ENCODE results near the gene FBLN5.

DNA sequence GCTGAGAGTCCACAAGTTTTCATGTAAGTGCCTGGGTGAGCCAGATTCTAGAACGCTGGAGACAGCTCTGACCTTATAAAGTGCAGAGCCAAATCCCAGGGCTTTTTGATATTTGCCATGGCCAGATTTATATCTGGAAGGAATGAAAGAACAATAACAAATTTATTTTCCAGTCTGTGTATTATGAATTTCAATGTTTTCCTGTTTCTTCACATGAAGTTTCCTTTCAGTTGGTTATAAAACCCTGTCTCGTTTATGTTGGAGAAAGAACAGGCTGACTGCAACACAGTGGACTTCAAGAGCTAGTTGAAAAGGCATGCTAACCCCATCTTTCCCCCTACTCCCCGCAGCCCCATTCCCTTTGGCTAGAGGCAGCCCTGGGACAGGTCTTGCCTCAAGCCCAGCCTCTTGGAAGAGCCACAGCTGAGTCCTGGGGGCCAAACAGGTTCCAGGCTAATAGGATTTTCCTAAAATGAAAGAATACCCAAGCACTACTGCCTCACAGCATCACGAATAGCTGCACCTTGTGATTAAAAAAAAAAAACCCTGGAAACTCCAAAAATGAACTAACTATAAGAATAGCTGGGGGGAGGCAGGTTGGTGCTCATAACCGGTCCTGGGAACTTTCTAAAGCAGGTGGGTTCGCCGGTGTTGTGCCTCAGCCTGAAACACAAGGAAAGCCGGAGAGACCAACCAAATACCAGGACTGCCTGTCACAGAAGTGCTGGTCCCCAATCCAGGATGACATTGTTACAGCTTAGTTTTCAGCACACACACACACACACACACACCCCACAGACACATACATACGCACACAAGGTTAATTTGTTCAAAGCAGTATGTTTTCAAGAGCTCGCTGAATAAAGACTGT is 1.5 kb downstream of the FBLN5 start:
- TF ChIP-seq, protein P1, sequence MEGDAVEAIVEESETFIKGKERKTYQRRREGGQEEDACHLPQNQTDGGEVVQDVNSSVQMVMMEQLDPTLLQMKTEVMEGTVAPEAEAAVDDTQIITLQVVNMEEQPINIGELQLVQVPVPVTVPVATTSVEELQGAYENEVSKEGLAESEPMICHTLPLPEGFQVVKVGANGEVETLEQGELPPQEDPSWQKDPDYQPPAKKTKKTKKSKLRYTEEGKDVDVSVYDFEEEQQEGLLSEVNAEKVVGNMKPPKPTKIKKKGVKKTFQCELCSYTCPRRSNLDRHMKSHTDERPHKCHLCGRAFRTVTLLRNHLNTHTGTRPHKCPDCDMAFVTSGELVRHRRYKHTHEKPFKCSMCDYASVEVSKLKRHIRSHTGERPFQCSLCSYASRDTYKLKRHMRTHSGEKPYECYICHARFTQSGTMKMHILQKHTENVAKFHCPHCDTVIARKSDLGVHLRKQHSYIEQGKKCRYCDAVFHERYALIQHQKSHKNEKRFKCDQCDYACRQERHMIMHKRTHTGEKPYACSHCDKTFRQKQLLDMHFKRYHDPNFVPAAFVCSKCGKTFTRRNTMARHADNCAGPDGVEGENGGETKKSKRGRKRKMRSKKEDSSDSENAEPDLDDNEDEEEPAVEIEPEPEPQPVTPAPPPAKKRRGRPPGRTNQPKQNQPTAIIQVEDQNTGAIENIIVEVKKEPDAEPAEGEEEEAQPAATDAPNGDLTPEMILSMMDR (IDR thresholded peaks at IDR 0.05) = no peak
- TF ChIP-seq POLR2AphosphoS5 (IDR thresholded peaks at IDR 0.05) = no peak

Measured in breast epithelium (tissue), 3 donors.